Stomach (tissue), 9 donors: ENCODE results near the gene TBC1D25. TPM values are rescaled to one million over a fixed set of nuclear protein-coding genes. Genes with fewer than 3 reads are reported as not detected.

Experiments
- DNase-seq, 2 donors: peaks; one replicate each; pipeline versions ENCODE4 v3.0.0 to v3.0.0-alpha.2; 2013 to 2019
- H3K27ac ChIP-seq, 5 donors: fragments of 200-600 bp in 4 of 5; sonication (generic) in 4 of 5; one replicate each; pipeline ENCODE4 v1.5.1; 2013 to 2019; ENCODE audit warnings: mild to moderate bottlenecking in 1 of 5, moderate library complexity in 1 of 5
- H3K27me3 ChIP-seq, 3 donors: fragments of 200-600 bp; sonication (generic); one replicate each; pipeline ENCODE4 v1.5.1; 2017 to 2019; ENCODE audit warnings: mixed run types in 1 of 3
- H3K36me3 ChIP-seq, 4 donors: fragments of 200-600 bp; sonication (generic); 1 replicate in 3 of 4; 2 replicates in 1 of 4; pipeline ENCODE4 v1.5.1; 2016 to 2019
- H3K4me1 ChIP-seq, 4 donors: fragments of 200-600 bp; sonication (generic); one replicate each; pipeline ENCODE4 v1.5.1; 2016 to 2019
- H3K4me3 ChIP-seq, 4 donors: fragments of 200-600 bp; sonication (generic) in 3 of 4; one replicate each; pipeline ENCODE4 v1.5.1; 2016 to 2019; ENCODE audit warnings: mild to moderate bottlenecking in 1 of 4
- H3K9me3 ChIP-seq, 4 donors: fragments of 200-600 bp; sonication (generic); one replicate each; pipeline ENCODE4 v1.5.1; 2016 to 2019
- CTCF ChIP-seq, 7 experiments: fragments of 450-650 bp in 4 of 7; fragments of 200-600 bp in 3 of 7; sonication (generic) in 3 of 7; IDR thresholded peaks; one replicate each; pipeline ENCODE4 v1.5.1; 2016 to 2019; ENCODE audit warnings: antibody characterized with exemption in 7 of 7, control low read depth in 2 of 7, mild to moderate bottlenecking in 1 of 7
- EP300 ChIP-seq: sonication (generic); formaldehyde crosslinking; IDR thresholded peaks from one replicate; pipeline ENCODE4 v1.6.1; 2017; ENCODE audit warnings: antibody characterized with exemption
- POLR2A ChIP-seq, 4 donors: fragments of 450-650 bp; IDR thresholded peaks; one replicate each; pipeline ENCODE4 v1.6.1; 2016; ENCODE audit warnings: antibody characterized with exemption in 4 of 4, control low read depth in 2 of 4, mild to moderate bottlenecking in 1 of 4, moderate library complexity in 1 of 4
- POLR2AphosphoS5 ChIP-seq, 3 donors: sonication (generic); formaldehyde crosslinking; IDR thresholded peaks; one replicate each; pipeline ENCODE4 v1.6.1; 2016; ENCODE audit warnings: antibody characterized with exemption in 3 of 3
- WGBS, 5 donors: extraction: QIAGEN DNeasy Blood & Tissue Kit in 3 of 5; methylation state at CpG; one replicate each; pipeline versions ENCODE4 v1.1.5 to v1.1.7; 2013 to 2018; 5-methylcytosine and 5-hydroxymethylcytosine counted together
- intact Hi-C: fragments of 100-400 bp; cut with DNase I; formaldehyde crosslinking; loops from one replicate; pipeline ENCODE4 v1.15.1; 2023; ENCODE audit warnings: low total_unique reads
- polyA plus RNA-seq, 3 donors: library from polyadenylated mRNA; stranded (reverse); fragments of 200-250 nt; gene quantifications; one replicate each; pipeline ENCODE4 v1.2.3, GENCODE V29; 2013
- total RNA-seq, 5 donors: library from RNA; depleted of rRNA; stranded (reverse); fragments of >200 nt; gene quantifications; one replicate each; pipeline versions ENCODE4 v1.1.0 to v1.2.3, GENCODE V29; 2014 to 2016
- donor health status: healthy with polysubstance abuse.
- donor health status: Bipolar disorder and iron deficiency.
- donor health status: healthy.

TBC1D25 gene
- total and polyA plus RNA-seq, 8 donors: 4.6 to 13.6 (median 5.9) TPM; not detected in 1

DNA sequence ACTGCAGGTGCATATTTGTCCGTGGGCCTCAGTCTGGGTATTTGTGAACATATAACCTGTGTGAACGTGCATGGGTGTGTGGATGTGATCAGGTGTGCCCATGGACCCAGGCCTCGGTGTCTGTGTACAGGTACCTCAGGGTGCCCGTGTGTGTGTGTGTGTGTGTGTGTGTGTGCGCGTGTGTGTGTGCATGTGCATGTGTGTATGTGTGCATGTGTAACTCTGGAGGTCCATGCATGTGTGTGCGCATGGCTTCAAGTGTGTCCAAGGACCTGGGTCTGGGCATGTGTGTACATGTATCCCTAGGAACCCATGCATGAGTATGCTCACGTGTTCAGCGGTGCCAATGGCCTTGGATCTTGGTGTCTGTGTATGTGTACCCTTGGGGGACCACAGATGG lies 47.7 kb upstream of the TBC1D25 start:
- intact Hi-C loops: no loop called here

DNA sequence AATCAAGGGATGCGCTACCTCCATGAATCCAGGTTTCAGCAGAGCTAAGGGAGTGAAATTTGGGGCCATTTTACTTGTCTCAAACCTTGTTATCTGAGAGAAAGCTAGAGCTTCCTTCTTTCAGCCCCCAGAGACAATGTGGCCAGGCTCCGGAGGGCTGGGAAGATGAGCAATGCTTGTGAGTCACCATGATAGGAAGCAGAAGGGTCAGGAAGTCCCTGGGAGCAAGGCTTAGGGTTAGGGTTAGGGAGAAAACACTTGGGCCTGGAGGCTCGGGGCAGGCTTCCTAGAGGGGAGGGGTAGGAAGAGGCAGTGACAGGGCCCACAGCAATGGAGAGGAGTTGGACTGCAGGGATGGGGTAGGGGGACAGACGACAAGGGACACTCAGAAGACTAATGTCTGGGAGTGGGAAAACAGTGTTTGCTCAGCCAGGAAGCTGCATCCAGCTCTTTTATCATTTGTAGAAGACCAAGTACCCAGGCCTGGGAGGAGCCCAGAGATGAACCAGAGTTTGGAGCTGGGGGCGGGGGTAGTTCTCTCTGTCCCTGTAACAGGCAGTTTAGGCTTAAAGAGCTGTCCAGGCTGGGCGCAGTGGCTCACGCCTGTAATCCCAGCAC lies 47.1 kb upstream of the TBC1D25 start:
- no peak overlapping the region for H3K27ac ChIP-seq
- no peak overlapping the region for H3K4me3 ChIP-seq
- DNase-seq: no peak
- no peak for TF ChIP-seq CTCF (IDR thresholded peaks at IDR 0.05)
- no peak for TF ChIP-seq POLR2AphosphoS5 (IDR thresholded peaks at IDR 0.05)
- no peak for TF ChIP-seq EP300
- H3K27me3 ChIP-seq: no peaks in the 10 kb centered on the region
- peaks cover 0 to 18% (median 3%) of the 10 kb centered on the region in 4 donors for H3K9me3 ChIP-seq
- 48 to 81% (median 76%) methylated on average over 3 to 7 of the region's 7 CpGs for WGBS, 5 donors
- intact Hi-C loops: no loop called here
- H3K4me1 ChIP-seq: no peaks in the 10 kb centered on the region
- H3K36me3 ChIP-seq: no peaks in the 10 kb centered on the region

More for the DNA sequence above, 47.7 kb upstream of the TBC1D25 start:
- peaks cover 0 to 18% (median 3%) of the 10 kb centered on the region in 4 donors for H3K9me3 ChIP-seq
- WGBS, 5 donors: 90 to 100% (median 98%) methylated on average over 2 to 9 of the region's 9 CpGs
- H3K4me1 ChIP-seq: no peaks in the 10 kb centered on the region
- H3K27ac ChIP-seq: no peak overlapping the region
- no peak overlapping the region for H3K4me3 ChIP-seq
- peaks cover 0 to 2% (median 0%) of the 10 kb centered on the region in 4 donors for H3K36me3 ChIP-seq
- TF ChIP-seq CTCF (IDR thresholded peaks at IDR 0.05) (no peak), POLR2AphosphoS5 (IDR thresholded peaks at IDR 0.05) (no peak), EP300 (no peak), POLR2A (IDR thresholded peaks at IDR 0.05) (no peak)
- no peaks in the 10 kb centered on the region for H3K27me3 ChIP-seq
- no peak for DNase-seq

- peak; percentile 47 to 58 for DNase-seq
- H3K27ac ChIP-seq: no peak overlapping the region
- intact Hi-C loops: no loop called here
These were observed 45.6 kb upstream of the TBC1D25 start for GRCh38 chrX:48493890-48494364.

GRCh38 chrX:48496660-48497059 lies 42.9 kb upstream of the TBC1D25 start:
- DNase-seq: no peak
- H3K4me3 ChIP-seq: no peak overlapping the region
- WGBS, 5 donors: 50 to 96% (median 71%) methylated on average over 3 to 4 of the region's 4 CpGs
- H3K4me1 ChIP-seq: no peaks in the 10 kb centered on the region
- TF ChIP-seq POLR2AphosphoS5 (IDR thresholded peaks at IDR 0.05) (no peak), CTCF (IDR thresholded peaks at IDR 0.05) (no peak), EP300 (no peak), POLR2A (IDR thresholded peaks at IDR 0.05) (no peak)
- H3K36me3 ChIP-seq: no peaks in the 10 kb centered on the region
- peaks cover 0 to 5% (median 0%) of the 10 kb centered on the region in 4 donors for H3K9me3 ChIP-seq
- intact Hi-C loops: no loop called here
- H3K27me3 ChIP-seq: no peaks in the 10 kb centered on the region
- H3K27ac ChIP-seq: no peak overlapping the region

More at GRCh38 chrX:48493890-48494364, 45.6 kb upstream of the TBC1D25 start:
- no peak overlapping the region for H3K4me3 ChIP-seq
- peaks cover 0 to 18% (median 3%) of the 10 kb centered on the region in 4 donors for H3K9me3 ChIP-seq
- no peaks in the 10 kb centered on the region for H3K4me1 ChIP-seq
- H3K36me3 ChIP-seq: no peaks in the 10 kb centered on the region
- no peaks in the 10 kb centered on the region for H3K27me3 ChIP-seq
- 11 to 43% (median 27%) methylated on average over 9 to 10 of the region's 10 CpGs for WGBS, 5 donors
- TF ChIP-seq EP300 (no peak), CTCF (IDR thresholded peaks at IDR 0.05) (peak in 3 of 7 experiments; percentile 16 to 49 (median 41))
